HTERT RPE-1 (cell line): Measurements from ENCODE around the gene TRIM38.
"Not testable (repeated sequence)": the region's sequence is repeated elsewhere in the genome, so short reads cannot be mapped to it uniquely, and the experiment has no call there.

ENCODE experiments used
- in situ Hi-C: fragments of 300-500 bp; cut with MboI; formaldehyde crosslinking; loops from 4 replicates; pipeline ENCODE4 v1.14.3; 2020; ENCODE audit warnings: low sequenced_read_pairs

TRIM38 gene, protein sequence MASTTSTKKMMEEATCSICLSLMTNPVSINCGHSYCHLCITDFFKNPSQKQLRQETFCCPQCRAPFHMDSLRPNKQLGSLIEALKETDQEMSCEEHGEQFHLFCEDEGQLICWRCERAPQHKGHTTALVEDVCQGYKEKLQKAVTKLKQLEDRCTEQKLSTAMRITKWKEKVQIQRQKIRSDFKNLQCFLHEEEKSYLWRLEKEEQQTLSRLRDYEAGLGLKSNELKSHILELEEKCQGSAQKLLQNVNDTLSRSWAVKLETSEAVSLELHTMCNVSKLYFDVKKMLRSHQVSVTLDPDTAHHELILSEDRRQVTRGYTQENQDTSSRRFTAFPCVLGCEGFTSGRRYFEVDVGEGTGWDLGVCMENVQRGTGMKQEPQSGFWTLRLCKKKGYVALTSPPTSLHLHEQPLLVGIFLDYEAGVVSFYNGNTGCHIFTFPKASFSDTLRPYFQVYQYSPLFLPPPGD

DNA sequence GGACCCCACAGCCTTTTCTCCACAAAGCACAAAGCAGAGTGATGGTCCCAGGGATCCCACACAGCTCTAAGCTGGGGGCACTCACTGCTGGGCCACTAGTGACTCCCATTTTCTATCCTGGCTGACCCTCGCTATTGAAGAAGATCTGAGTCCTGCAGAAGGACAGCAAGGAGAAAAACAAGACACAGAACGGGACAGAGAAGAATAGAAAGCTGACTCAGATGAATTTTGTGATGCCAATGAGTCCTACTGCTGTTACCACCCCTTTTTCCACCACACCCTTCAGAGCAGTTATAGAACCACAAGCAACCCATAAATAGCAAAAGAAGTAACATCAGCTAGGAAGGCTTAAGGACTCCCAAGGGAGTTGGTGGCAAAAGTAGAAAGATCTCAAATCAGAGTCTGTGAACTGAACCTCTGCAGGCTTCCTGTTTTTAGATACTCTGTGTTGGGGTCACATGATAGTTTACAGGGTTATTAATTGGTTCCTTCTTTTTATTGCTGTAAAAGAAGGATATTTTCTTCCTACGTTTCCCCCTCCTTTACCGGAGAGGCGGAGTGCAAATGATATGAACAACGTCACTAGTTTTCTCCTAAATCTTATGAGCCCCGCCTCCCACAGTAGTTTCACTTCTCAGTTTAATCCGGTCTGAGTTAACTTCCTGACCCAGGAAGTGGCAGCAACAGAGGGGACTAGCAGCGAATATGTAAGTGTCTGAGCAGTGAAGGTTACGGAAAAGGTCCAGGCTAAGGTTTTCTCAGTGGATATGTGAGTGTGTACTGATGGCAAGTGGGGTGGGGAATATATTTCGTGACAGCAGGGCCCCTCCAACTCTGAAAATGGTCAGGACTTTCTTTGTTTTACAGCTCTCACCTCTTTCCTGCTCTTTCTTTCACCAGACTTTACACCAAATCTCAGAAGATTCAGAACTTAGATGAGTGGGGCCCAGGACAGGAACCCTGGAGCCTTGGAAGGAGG lies at the start of gene TRIM38:
Gene TRIM38 (plus strand): TSS at position 654 of the 979 bp plus-strand sequence. CDS start 3,721 bp downstream, outside the sequence.
- in situ Hi-C loops = no loop called here

DNA sequence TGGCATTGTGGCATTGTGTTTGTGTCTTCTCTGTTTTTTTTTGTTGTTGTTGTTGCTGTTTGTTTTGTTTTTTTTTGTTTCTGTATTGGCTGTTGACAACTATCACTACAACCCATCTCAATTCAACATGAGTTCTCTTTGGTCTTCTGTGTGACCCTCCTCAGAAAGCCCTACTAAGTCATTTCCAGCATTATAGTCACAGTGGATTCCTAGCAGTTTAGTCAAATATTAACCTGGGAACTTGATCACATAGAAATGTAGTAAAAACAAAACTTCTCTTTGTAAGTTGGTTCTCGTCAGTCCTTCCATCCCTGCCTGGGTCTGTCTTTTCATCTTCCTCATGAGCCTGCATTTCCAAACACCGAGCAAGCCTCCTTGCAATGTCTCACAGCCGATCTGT lies 48.9 kb upstream of the TRIM38 start:
- in situ Hi-C loops = no loop called here

GRCh38 chr6:25916330-25916729 lies 46.3 kb upstream of the TRIM38 start:
- in situ Hi-C loops = no loop called here

DNA sequence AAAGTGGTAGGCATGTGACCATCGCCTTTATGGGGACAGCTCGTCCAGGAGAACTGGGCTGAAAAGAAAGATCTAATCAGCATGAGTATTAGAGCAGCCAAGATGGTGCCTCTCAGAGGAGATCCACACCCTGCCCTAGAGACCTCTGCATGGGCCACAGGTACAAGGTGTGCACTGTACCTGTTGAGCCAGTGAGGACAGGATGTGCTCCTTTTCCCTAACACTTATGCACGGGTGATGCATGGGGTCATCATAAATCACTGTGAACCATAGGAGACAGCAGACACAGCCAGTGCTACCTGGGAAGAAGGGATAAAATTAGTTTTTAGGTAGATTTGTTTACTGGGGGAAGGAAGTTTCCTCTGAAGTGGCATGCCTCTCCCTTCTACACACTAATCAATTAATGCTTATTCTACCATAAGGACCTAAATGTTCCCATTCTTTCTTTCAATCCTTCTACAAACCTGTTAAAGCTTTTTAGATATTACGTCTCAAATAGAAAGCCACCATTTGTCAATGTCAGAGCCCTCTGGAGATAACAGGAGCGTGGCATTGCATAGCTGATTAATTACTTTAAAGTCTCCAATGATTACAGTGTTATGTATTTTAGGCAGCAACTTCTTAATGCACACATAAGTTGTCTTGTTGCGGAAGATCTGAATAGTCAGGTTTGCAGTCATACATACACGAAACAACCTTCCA lies 45.7 kb upstream of the TRIM38 start:
- in situ Hi-C loops = no loop called here

DNA sequence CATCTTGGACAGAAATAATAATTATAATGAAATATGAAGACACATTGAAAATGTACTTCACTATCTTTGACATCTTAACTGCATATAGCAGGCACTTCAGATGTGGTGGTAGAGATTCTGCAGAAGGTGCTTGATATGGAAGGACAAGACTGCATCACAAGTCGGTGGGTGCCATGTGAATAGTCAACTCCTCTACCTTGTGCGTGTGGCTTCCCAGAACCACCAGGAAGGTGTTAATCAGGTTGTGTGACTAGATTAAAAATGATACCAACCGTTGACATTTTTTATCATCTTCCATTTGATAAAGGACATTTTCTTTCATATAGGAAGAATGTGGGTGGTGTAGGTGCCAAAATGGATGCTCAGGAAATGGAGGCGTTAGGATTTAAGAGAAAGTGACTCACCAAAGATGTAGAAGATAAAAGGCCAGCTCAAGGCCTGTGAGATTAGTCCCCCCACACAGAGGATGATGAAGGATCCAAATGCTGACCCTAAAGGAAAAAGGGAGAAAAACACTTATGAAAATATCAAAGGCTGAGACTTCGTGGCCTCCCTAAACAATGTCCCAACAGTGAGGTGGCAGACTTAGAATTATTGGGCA lies 44.4 kb upstream of the TRIM38 start:
- in situ Hi-C loops = no loop called here

GRCh38 chr6:25919657-25920056 lies 42.9 kb upstream of the TRIM38 start:
- in situ Hi-C loops = no loop called here

DNA sequence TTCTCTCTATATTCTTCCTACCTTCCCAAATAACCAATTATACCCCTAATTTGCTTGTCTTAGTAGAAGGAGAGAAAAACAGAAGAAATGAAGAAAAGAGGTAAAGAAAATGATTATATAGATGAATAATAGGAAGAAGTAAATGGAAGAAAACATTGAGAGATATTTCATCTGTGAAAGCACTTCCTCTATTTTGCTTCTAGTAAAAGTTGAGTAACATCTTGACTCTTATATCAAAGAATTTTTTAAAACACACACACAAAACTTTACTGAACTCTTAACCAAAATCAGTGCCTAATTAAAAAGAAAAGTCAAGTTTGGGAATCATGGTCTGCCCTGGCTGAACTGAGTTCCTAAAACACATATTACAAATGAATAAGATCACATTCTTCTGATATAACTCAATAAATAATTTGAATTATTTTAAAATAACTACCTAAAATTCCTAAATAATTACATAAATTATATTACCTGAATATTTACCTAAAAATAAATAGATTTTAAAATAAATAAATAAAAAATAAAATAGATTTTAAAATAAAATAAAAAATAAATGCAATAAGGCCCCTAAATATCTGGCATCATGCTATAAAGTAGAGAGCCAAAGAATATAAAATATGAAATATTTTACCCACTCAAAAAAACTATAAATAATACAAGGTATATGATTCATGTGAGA lies 40.9 kb upstream of the TRIM38 start:
- in situ Hi-C loops = no loop called here

DNA sequence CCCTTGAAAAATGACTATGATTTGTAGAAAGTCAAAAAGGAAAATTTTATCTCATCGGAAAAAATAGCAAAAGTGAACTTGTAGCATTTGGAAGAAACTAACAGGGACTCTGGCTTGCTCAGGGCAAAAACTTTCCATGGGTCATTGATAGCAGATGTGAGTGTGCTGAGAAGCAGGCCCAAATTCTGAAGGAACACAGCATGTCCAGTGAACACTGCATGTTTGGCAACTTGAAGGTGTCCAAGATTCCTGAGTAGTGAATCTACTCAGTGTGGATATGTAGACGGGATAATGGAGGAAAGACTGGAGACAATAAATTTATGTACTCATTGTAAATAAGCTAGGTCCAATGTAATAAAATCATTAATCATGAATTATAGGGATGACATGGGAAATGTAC lies 40.3 kb upstream of the TRIM38 start:
- in situ Hi-C loops = no loop called here

- in situ Hi-C loops = no loop called here
These were observed 36.7 kb upstream of the TRIM38 start for GRCh38 chr6:25925876-25926275.

- in situ Hi-C loops = no loop called here
These were observed 35.4 kb upstream of the TRIM38 start for GRCh38 chr6:25927178-25927577.

GRCh38 chr6:25927756-25928216 lies 34.8 kb upstream of the TRIM38 start:
- in situ Hi-C loops = no loop called here

- in situ Hi-C loops = no loop called here
These were observed 33.9 kb upstream of the TRIM38 start for GRCh38 chr6:25928562-25929324.

DNA sequence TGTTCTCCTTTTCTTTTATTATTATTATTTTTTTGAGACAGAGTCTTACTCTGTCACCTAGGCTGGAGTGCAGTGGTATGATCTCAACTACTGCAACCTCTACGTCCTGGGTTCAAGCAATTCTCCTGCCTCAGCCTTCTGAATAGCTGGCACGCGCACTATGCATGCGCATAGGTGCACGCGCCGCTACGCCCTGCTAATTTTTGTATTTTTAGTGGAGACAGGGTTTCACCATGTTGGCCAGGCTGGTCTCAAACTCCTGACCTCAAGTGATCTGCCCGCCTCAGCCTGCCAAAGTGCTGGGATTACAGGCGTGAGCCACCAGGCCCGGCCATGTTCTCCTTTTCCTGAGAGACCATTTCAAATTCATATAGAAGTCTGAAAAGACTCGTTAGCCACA lies 32.8 kb upstream of the TRIM38 start:
- in situ Hi-C loops = not testable (repeated sequence)

DNA sequence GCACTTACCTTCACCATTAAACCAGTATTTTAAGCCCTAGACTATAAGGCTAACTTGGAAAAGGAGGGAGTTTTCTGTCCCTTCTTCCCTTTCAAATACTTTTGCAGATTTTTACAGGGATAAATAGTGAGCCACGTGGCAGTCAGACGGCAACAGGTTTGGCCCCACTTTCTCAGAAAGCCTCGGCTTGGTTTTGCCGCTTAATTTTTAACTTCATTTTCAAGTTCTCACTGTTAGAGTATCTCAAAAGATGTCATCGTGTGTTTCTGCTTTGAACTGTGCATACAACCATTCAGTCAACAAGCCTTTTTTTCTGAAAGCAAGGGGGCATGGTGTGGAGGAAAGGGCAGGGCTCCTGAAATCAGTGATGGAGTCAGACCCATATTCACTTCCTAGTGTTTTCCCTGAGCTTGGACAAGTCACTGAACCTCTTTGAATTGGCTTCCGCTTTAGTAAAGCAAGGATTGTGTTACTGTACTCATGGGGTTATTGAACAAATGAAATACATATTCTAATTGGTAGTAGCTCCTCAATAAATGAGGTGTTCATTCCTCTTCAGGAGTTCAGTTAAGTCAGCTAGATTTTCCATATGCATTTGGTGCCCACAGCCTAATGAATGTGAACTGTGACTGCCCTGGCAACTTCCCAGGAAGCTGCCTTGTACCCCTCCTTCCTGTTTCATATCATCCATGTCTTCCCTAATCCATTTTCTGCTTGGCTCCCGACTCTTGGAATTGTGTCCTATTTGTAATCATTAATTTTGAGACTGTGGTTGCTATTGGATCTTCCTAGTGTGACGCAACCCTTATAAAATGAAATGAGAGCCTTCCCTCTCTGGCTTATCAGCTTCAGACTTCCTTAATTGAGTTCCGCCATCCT lies 31.8 kb upstream of the TRIM38 start, which contains the start of gene SLC17A2:
Gene SLC17A2 (minus strand): TSS at position 160 of the 879 bp plus-strand sequence. CDS start 4,895 bp downstream, outside the sequence.
- in situ Hi-C loops = no loop called here

- in situ Hi-C loops = no loop called here
These were observed 31.2 kb upstream of the TRIM38 start for GRCh38 chr6:25931411-25931709.

- in situ Hi-C loops = no loop called here
These were observed 28.4 kb upstream of the TRIM38 start for GRCh38 chr6:25934156-25934555.

- in situ Hi-C loops = no loop called here
These were observed 27.8 kb upstream of the TRIM38 start for GRCh38 chr6:25934735-25935313.

DNA sequence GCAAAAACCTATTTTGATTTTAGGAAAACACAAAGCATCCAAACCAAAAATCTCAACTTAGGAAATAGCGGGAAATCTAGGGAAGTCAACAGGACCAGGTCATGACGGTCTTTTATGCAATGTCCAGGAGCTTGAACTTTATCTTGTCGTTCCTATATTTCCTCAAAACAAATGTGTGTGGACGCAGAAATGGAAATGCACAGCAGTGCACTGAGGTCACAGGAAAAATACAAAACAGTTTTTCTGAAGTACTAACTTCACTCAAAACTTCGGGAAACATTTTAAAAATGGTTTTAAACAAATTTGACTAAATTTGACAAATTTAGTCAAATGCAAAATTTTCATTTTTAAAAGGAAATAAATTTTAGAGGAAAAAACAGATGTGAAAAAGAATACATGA lies 26.6 kb upstream of the TRIM38 start:
- in situ Hi-C loops = no loop called here
